ENCODE results near the gene ARHGAP24.
A peak's percentile ranks its signal among the peaks of the same experiment; 100 is the strongest.

Gene ARHGAP24

GRCh38 chr4:85777908-85778631 lies 303.1 kb downstream of the ARHGAP24 start:
- no peak for DNase-seq (ENCODE audit: low read depth)

GRCh38 chr4:85778632-85779131 lies 303.7 kb downstream of the ARHGAP24 start:
- DNase-seq (ENCODE audit: low read depth): no peak

- no peak for DNase-seq (ENCODE audit: low read depth)
Measured at GRCh38 chr4:85779165-85779564, 304.2 kb downstream of the ARHGAP24 start.

- DNase-seq (ENCODE audit: low read depth): no peak
Measured at GRCh38 chr4:85780664-85781063, 305.7 kb downstream of the ARHGAP24 start.

GRCh38 chr4:85783483-85783882 lies 308.5 kb downstream of the ARHGAP24 start:
- DNase-seq (ENCODE audit: low read depth): peak; percentile 76

GRCh38 chr4:85783900-85784299 lies 308.9 kb downstream of the ARHGAP24 start:
- no peak for DNase-seq (ENCODE audit: low read depth)

GRCh38 chr4:85784348-85784747 lies 309.4 kb downstream of the ARHGAP24 start:
- DNase-seq (ENCODE audit: low read depth): no peak

GRCh38 chr4:85784947-85785346 lies 310.0 kb downstream of the ARHGAP24 start:
- DNase-seq (ENCODE audit: low read depth): no peak

GRCh38 chr4:85787133-85787532 lies 312.2 kb downstream of the ARHGAP24 start:
- DNase-seq (ENCODE audit: low read depth): peak; percentile 58

- DNase-seq (ENCODE audit: low read depth): no peak
Measured at GRCh38 chr4:85788604-85789003, 313.7 kb downstream of the ARHGAP24 start.

GRCh38 chr4:85789241-85789640 lies 314.3 kb downstream of the ARHGAP24 start:
- no peak for DNase-seq (ENCODE audit: low read depth)

GRCh38 chr4:85790582-85790981 lies 315.6 kb downstream of the ARHGAP24 start:
- peak; percentile 25 for DNase-seq (ENCODE audit: low read depth)

GRCh38 chr4:85792376-85793232 lies 317.7 kb downstream of the ARHGAP24 start:
- DNase-seq (ENCODE audit: low read depth): no peak

GRCh38 chr4:85793233-85793585 lies 318.3 kb downstream of the ARHGAP24 start:
- DNase-seq (ENCODE audit: low read depth): no peak

- DNase-seq (ENCODE audit: low read depth): no peak
Measured at GRCh38 chr4:85798012-85798770, 323.2 kb downstream of the ARHGAP24 start.

- DNase-seq (ENCODE audit: low read depth): no peak
Measured at GRCh38 chr4:85803856-85804255, 328.9 kb downstream of the ARHGAP24 start.

GRCh38 chr4:85805891-85806290 lies 330.9 kb downstream of the ARHGAP24 start:
- DNase-seq (ENCODE audit: low read depth): no peak

- DNase-seq (ENCODE audit: low read depth): no peak
Measured at GRCh38 chr4:85806334-85806733, 331.4 kb downstream of the ARHGAP24 start.

GRCh38 chr4:85807247-85807950 lies 332.4 kb downstream of the ARHGAP24 start:
- DNase-seq (ENCODE audit: low read depth): no peak

- DNase-seq (ENCODE audit: low read depth): no peak
Measured at GRCh38 chr4:85808104-85808503, 333.2 kb downstream of the ARHGAP24 start.

GRCh38 chr4:85808864-85809263 lies 333.9 kb downstream of the ARHGAP24 start:
- DNase-seq (ENCODE audit: low read depth): no peak

- DNase-seq (ENCODE audit: low read depth): no peak
Measured at GRCh38 chr4:85812776-85813175, 337.8 kb downstream of the ARHGAP24 start.

Measured in HS-5 (cell line).